ENCODE results near the gene PAWR. TPM values are rescaled to one million over a fixed set of nuclear protein-coding genes. Genes with fewer than 3 reads are reported as not detected.
"Not testable (repeated sequence)": the region's sequence is repeated elsewhere in the genome, so short reads cannot be mapped to it uniquely, and the experiment has no call there.

The PAWR gene
- total and polyA plus RNA-seq, 4 donors: 16.4 to 25.9 (median 21.1) TPM

GRCh38 chr12:79585147-79585546 lies 105.6 kb downstream of the PAWR start:
- H3K9me3 ChIP-seq (ENCODE audit: control insufficient read depth, insufficient read depth, low read length): no peaks in the 10 kb centered on the region
- no peaks in the 10 kb centered on the region for H3K36me3 ChIP-seq (ENCODE audit: control insufficient read depth, insufficient read depth, low read length)
- no peak overlapping the region for H3K4me3 ChIP-seq (ENCODE audit: low read depth, low read length)
- H3K4me1 ChIP-seq (ENCODE audit: control insufficient read depth, insufficient read depth, low read length): no peaks in the 10 kb centered on the region
- H3K27ac ChIP-seq (ENCODE audit: low read depth, low read length): no peak overlapping the region
- no peaks in the 10 kb centered on the region for H3K27me3 ChIP-seq (ENCODE audit: control insufficient read depth, insufficient read depth, low read length)
- DNase-seq (ENCODE audit: low read depth in 4 of 6, low spot score in 6 of 6): no peak
- WGBS (ENCODE audit: insufficient coverage): 100% methylated on average over 1 of the region's 1 CpG

- Histone ChIP-seq H3K9me3 (ENCODE audit: control insufficient read depth, insufficient read depth, low read length) (peaks cover 6% of the 10 kb centered on the region), H3K36me3 (ENCODE audit: control insufficient read depth, insufficient read depth, low read length) (peaks cover 7% of the 10 kb centered on the region), H3K27me3 (ENCODE audit: control insufficient read depth, insufficient read depth, low read length) (no peaks in the 10 kb centered on the region), H3K27ac (ENCODE audit: low read depth, low read length) (no peak overlapping the region), H3K4me1 (ENCODE audit: control insufficient read depth, insufficient read depth, low read length) (no peaks in the 10 kb centered on the region), H3K4me3 (ENCODE audit: low read depth, low read length) (no peak overlapping the region)
- WGBS (ENCODE audit: insufficient coverage): 98% methylated on average over 22 of the region's 22 CpGs
- DNase-seq (ENCODE audit: low read depth in 4 of 6, low spot score in 6 of 6): no peak
Measured at GRCh38 chr12:79573820-79574219, 116.9 kb downstream of the PAWR start.

GRCh38 chr12:79569679-79570078 lies 121.1 kb downstream of the PAWR start:
- WGBS (ENCODE audit: insufficient coverage): 97% methylated on average over 3 of the region's 3 CpGs
- DNase-seq (ENCODE audit: low read depth in 4 of 6, low spot score in 6 of 6): no peak
- H3K27ac ChIP-seq (ENCODE audit: low read depth, low read length): no peak overlapping the region
- peaks cover 6% of the 10 kb centered on the region for H3K9me3 ChIP-seq (ENCODE audit: control insufficient read depth, insufficient read depth, low read length)
- peaks cover 10% of the 10 kb centered on the region for H3K36me3 ChIP-seq (ENCODE audit: control insufficient read depth, insufficient read depth, low read length)
- H3K4me1 ChIP-seq (ENCODE audit: control insufficient read depth, insufficient read depth, low read length): no peaks in the 10 kb centered on the region
- no peak overlapping the region for H3K4me3 ChIP-seq (ENCODE audit: low read depth, low read length)
- H3K27me3 ChIP-seq (ENCODE audit: control insufficient read depth, insufficient read depth, low read length): no peaks in the 10 kb centered on the region

GRCh38 chr12:79567175-79567563 lies 123.6 kb downstream of the PAWR start:
- Histone ChIP-seq H3K4me1 (ENCODE audit: control insufficient read depth, insufficient read depth, low read length) (no peaks in the 10 kb centered on the region), H3K36me3 (ENCODE audit: control insufficient read depth, insufficient read depth, low read length) (peaks cover 5% of the 10 kb centered on the region), H3K27me3 (ENCODE audit: control insufficient read depth, insufficient read depth, low read length) (no peaks in the 10 kb centered on the region), H3K27ac (ENCODE audit: low read depth, low read length) (no peak overlapping the region), H3K4me3 (ENCODE audit: low read depth, low read length) (no peak overlapping the region), H3K9me3 (ENCODE audit: control insufficient read depth, insufficient read depth, low read length) (no peaks in the 10 kb centered on the region)
- no peak for DNase-seq (ENCODE audit: low read depth in 4 of 6, low spot score in 6 of 6)
- no CpG with 5 or more reads among the region's 1 CpG for WGBS (ENCODE audit: insufficient coverage)

- H3K27me3 ChIP-seq (ENCODE audit: control insufficient read depth, insufficient read depth, low read length): no peaks in the 10 kb centered on the region
- no peak overlapping the region for H3K4me3 ChIP-seq (ENCODE audit: low read depth, low read length)
- H3K27ac ChIP-seq (ENCODE audit: low read depth, low read length): no peak overlapping the region
- H3K36me3 ChIP-seq (ENCODE audit: control insufficient read depth, insufficient read depth, low read length): peaks cover 7% of the 10 kb centered on the region
- DNase-seq (ENCODE audit: low read depth in 4 of 6, low spot score in 6 of 6): no peak
- H3K4me1 ChIP-seq (ENCODE audit: control insufficient read depth, insufficient read depth, low read length): no peaks in the 10 kb centered on the region
- no peaks in the 10 kb centered on the region for H3K9me3 ChIP-seq (ENCODE audit: control insufficient read depth, insufficient read depth, low read length)
- no CpG with 5 or more reads among the region's 4 CpGs for WGBS (ENCODE audit: insufficient coverage)
Measured at GRCh38 chr12:79566452-79567174, 124.2 kb downstream of the PAWR start.

GRCh38 chr12:79564727-79565350 lies 125.9 kb downstream of the PAWR start:
- peaks cover 12% of the 10 kb centered on the region for H3K36me3 ChIP-seq (ENCODE audit: control insufficient read depth, insufficient read depth, low read length)
- H3K4me1 ChIP-seq (ENCODE audit: control insufficient read depth, insufficient read depth, low read length): not testable (repeated sequence)
- 98% methylated on average over 29 of the region's 29 CpGs for WGBS (ENCODE audit: insufficient coverage)

GRCh38 chr12:79563021-79563740 lies 127.6 kb downstream of the PAWR start:
- WGBS (ENCODE audit: insufficient coverage): no CpG with 5 or more reads among the region's 3 CpGs
- no peak for DNase-seq (ENCODE audit: low read depth in 4 of 6, low spot score in 6 of 6)
- no peak overlapping the region for H3K4me3 ChIP-seq (ENCODE audit: low read depth, low read length)
- H3K36me3 ChIP-seq (ENCODE audit: control insufficient read depth, insufficient read depth, low read length): peaks cover 12% of the 10 kb centered on the region
- no peak overlapping the region for H3K27ac ChIP-seq (ENCODE audit: low read depth, low read length)
- H3K27me3 ChIP-seq (ENCODE audit: control insufficient read depth, insufficient read depth, low read length): no peaks in the 10 kb centered on the region
- no peaks in the 10 kb centered on the region for H3K9me3 ChIP-seq (ENCODE audit: control insufficient read depth, insufficient read depth, low read length)
- H3K4me1 ChIP-seq (ENCODE audit: control insufficient read depth, insufficient read depth, low read length): no peaks in the 10 kb centered on the region

More at GRCh38 chr12:79564727-79565350, 125.9 kb downstream of the PAWR start:
- DNase-seq (ENCODE audit: low read depth in 4 of 6, low spot score in 6 of 6); H3K27me3 ChIP-seq (ENCODE audit: control insufficient read depth, insufficient read depth, low read length); H3K27ac ChIP-seq (ENCODE audit: low read depth, low read length); H3K4me3 ChIP-seq (ENCODE audit: low read depth, low read length); H3K9me3 ChIP-seq (ENCODE audit: control insufficient read depth, insufficient read depth, low read length): not testable (repeated sequence)

GRCh38 chr12:79561401-79562132 lies 129.2 kb downstream of the PAWR start:
- H3K4me1 ChIP-seq (ENCODE audit: control insufficient read depth, insufficient read depth, low read length): no peaks in the 10 kb centered on the region
- H3K27me3 ChIP-seq (ENCODE audit: control insufficient read depth, insufficient read depth, low read length): no peaks in the 10 kb centered on the region
- H3K36me3 ChIP-seq (ENCODE audit: control insufficient read depth, insufficient read depth, low read length): peaks cover 12% of the 10 kb centered on the region
- no peak for DNase-seq (ENCODE audit: low read depth in 4 of 6, low spot score in 6 of 6)
- H3K4me3 ChIP-seq (ENCODE audit: low read depth, low read length): no peak overlapping the region
- no peaks in the 10 kb centered on the region for H3K9me3 ChIP-seq (ENCODE audit: control insufficient read depth, insufficient read depth, low read length)
- 97% methylated on average over 35 of the region's 35 CpGs for WGBS (ENCODE audit: insufficient coverage)
- no peak overlapping the region for H3K27ac ChIP-seq (ENCODE audit: low read depth, low read length)

GRCh38 chr12:79560225-79560889 lies 130.4 kb downstream of the PAWR start:
- Histone ChIP-seq H3K27ac (ENCODE audit: low read depth, low read length) (no peak overlapping the region), H3K36me3 (ENCODE audit: control insufficient read depth, insufficient read depth, low read length) (peaks cover 12% of the 10 kb centered on the region), H3K27me3 (ENCODE audit: control insufficient read depth, insufficient read depth, low read length) (no peaks in the 10 kb centered on the region), H3K4me3 (ENCODE audit: low read depth, low read length) (no peak overlapping the region), H3K4me1 (ENCODE audit: control insufficient read depth, insufficient read depth, low read length) (no peaks in the 10 kb centered on the region), H3K9me3 (ENCODE audit: control insufficient read depth, insufficient read depth, low read length) (no peaks in the 10 kb centered on the region)
- WGBS (ENCODE audit: insufficient coverage): 96% methylated on average over 2 of the region's 6 CpGs
- no peak for DNase-seq (ENCODE audit: low read depth in 4 of 6, low spot score in 6 of 6)

All from spinal cord (tissue), 10 donors.